ENCODE measurements around the gene PBX1.

The PBX1 gene

DNA sequence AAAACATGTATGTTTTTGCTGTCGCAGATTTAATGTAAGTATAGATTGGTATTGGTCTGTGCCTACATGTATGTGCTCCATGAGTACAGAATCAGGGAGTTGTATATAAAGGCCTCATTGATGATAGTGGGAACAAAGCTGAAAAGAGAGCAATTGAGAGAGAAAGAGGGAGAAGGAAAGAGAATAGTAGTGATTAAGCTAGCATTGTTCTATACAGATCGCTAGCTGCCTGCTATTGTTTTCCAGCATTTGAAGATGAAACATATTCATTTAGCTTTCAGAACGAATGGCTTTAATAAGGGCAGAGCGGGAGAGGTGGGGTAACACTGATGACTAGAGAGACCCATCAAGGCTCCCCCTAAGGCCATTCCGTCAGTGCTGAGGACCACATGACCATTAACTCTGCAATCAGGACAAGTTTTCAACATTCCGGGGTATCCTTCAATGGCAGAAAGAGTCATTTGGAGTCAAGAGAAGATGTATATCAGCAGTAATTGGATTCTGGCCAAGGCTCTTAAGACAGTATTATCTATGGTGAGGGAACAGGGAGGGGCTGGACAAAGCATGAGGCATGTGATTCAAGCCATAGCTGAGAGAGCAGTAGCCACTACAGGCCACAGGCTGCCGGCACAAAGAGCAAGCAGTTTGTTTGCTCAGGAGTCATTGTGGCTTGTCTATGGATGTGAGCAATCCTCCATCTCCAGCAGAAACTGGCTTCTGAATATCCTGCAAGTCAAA, 176.5 kb downstream of the PBX1 start:
- DNase-seq: no peak

DNA sequence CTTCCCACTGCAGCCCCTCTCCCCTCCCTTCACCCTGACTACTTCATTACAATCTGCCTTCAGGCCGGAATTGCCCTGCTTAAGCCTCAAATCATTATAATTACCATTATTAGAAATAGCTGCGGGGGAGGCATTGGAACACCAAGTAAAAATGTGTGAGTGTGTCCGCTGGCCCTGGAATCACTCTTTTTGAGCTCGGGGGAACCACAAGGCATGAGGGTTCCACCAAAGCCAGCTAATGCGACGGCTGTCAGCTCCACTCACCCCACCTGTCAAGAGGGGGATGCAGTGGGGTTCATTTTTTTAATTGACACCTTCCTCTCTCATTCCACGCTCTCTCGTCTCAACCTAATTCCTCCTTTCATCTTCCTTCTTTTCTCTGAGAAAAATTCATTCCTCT, 177.2 kb downstream of the PBX1 start:
- no peak for DNase-seq

DNA sequence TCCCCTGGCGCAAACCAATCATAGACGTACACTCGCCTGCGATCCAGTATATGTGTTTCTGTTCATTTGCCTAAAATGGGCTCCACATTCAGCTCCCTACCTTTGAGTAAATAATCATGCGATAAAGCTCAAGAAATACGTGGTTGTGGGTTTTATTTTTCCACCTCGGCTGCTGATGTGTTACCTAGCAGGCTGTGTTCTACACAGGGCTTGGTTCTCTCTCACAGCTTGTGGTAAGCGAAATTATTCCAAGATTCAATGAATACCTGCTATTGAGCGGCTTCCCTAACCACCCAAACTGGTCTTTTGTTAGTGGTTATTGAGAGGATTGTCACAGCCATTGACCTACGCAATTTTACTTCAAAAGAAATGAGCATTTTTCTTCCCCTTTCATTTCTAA, 180.2 kb downstream of the PBX1 start:
- DNase-seq: no peak

DNA sequence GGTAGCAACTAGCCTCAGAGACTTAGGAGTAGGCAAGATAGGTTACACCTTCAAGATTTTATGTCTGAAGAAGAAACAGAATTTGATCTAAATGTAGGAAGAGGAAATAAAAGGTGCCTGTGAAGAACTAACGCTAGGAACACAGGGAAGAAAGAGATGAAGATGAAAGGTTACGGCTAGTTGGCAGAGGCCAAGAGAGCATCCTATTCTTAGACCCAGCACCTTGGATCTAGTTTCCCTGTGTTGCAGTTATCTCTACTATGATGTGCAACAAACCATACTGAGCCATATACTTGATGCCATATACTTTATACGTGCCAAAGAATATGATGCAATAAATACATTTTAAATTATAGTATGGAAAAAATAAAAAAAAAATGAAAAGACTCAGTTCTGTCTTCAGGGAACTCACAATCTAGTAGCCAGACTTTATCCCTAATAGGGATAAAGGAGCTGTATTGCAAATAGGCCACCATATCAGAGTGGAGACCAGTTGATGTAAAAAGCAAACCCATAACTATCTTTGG, 181.1 kb downstream of the PBX1 start:
- DNase-seq: no peak

DNA sequence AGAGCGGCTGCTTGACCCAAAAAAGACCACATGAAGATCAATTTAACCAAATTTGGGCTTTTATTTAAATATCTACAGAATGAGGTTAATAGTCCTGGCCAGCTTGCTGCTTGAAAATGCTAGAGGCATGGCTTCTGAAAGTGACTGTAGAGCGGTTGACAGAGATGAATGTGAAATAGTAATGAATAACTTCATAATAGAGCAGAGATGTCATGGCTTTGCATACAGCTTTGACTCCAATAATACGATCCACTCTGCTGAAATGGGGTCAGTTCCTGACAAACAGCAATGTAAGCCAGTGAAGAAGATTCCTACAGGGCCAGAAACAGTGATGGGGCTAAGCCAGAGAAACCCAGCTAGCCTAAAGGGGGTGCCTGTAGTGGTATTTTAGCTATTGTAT, 183.8 kb downstream of the PBX1 start:
- DNase-seq: no peak

DNA sequence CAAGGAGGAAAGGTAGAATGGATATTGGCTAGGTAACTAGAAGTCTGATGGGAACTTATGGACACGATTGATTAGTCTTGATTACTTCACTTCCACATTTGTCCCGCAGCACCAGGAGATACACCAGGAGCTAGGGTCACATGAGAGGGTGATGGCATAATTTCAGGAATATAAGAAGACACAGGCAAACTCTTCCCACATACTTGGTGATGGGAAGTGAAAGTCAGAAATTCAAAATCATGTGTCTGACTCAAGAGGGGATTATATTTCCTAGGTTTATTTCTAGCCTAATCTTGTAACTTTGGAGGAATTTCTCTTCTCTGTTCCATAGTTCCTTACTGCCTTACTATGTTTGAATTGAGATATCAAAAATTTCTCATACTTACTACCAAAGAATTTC, 185.0 kb downstream of the PBX1 start:
- DNase-seq: no peak

DNA sequence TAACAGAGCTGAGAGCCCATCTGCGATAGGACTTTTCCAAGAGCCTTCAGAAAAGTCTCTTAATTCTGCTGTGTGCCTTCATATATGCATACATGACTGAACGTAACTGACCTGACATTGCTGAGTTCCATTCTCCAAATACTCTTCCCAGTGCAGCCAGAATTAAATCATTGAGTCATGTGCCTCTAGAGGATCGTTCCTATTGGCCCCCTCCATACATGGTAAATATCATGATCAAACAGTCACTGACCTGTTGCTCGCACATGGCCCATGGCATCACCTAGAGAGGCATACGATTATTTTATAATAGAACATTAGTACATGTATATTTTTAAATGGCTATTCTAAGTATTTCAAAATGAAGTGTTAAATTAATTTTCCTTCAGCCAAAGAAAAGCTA, 186.8 kb downstream of the PBX1 start:
- DNase-seq: no peak

DNA sequence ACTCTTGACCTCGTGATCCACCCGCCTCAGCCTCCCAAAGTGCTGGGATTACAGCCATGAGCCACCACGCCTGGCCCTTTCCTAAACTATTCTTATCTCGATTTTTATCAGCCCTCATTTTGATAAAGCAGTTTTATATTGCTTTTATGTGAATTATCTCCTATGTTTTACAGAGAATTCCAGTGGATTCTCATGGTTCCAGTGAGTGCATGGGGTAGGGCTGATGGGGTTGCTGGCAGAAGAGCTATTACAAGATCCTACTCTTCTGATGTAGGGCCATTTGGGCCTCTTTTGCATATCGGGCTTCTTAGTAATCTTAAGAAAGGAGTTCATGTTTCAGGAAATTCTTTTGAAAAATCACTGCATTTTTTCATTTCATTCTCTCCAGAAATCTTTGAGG, 187.6 kb downstream of the PBX1 start:
- DNase-seq: no peak

DNA sequence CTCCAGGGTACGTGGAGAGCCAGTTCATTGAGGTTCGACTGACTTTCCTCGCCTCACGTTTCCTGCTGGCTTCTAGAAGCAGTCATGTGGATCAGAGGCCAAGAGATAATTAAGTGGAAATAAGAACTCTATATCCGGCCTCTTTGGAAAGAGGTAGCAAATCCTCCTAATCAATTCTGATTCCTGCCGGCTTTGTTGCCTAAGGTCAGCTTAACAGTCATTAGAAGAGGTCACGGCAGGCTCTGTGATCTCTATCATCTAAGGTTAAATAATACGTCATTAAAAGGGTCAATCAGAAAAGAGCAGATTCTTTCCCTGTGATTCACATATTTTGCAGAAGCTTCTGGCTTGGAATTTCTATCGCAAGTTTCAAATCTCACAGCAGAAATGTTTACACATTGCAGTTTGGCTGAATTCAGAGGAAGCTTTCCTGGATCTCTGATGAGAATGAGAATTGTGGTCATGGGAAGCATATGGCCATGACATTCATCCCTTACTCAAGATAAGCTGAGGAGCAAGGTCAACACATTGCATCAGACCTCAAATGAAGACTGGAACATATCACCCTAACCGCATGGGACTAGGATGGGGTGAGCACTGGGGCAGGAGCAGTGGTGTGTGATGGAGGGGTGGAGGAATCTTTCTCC, 189.4 kb downstream of the PBX1 start:
- DNase-seq: no peak

DNA sequence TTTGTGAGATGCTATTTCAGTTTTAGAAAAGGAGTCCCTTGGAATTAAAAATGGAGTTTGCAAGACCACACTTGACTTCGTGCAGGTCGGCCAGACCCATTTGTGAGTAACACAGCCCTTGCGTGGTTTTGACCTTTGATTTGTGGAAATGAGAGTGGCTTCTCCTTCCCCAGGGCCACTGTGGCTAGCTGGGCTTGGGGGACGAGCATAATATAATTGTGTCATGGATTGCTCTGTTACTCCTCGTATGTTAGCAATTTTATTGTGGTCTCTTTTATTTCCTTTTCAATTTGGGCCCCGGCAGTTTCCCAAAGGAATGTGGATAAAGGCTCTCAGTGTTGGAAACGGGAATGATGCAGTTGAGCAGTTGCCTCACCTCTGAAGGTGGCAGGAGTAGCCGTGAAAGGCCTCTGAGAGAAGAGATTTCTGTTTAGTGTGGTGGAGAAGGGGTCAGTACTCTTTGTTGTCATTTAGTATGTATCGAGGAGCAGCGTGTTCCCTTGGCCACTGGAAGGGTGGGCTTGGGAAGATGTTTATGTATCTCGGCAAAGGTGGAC, 194.6 kb downstream of the PBX1 start:
- DNase-seq: no peak

DNA sequence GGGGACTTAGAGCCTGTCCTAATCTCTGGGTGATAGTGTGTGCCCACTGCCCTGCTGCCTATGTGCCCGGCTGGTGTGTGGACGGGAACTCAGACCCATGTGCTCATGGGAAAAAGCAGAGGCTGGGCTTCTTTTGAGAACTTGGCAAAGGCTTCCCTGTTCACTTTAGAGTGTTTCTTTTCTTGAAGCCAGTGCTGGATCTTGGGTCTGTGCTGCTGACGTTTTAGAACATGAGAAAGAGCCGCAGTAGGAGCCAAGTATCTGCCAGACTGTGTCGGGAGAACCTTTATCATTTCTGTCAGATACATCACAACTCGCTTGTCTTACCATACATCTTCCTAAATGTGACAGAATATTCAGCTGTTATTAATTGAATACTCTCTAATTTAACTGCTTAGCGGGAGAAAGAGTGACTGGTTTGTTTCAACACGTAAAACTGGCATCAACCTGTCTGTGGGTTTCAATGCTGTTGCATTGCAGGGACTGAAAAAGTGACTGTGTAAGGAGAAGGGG, 195.2 kb downstream of the PBX1 start:
- no peak for DNase-seq

DNA sequence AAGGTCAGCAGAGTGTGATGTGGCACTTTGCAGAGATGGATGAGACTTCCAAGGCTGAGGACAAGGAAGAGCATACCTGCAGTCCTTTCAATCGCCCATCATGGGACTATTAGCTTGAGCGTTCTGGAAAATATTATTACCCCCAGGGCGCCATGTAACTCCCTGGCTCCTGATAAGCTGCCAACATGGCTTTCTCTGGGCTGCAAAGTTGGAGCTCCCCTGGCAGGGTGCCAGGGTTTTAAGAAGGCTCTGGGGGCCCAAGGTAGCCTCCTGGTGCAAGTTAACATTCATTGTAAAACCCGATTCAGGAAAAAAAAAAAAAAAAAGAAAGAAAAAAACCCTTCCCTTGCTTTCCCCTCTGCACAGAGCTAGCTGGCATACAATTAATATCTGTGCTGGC, 196.7 kb downstream of the PBX1 start:
- no peak for DNase-seq

DNA sequence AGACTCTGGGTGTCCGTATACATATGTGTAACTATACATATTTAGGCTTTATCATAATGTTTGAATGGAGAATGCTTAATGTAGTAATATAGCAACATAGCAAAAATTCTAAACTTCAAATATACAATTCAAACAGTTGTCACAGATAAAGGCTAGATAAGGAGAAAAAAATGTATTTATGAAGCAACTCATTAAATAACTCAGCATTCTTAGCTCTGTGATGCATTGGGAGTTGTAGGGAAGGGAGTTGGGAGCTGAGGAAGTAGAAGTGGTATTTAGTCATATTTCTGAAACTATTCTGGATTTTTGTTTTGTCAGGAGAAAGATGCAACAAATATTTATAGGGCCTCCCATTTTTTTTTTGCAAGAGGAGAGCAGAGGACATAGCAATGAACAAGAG, 197.8 kb downstream of the PBX1 start:
- DNase-seq: no peak

DNA sequence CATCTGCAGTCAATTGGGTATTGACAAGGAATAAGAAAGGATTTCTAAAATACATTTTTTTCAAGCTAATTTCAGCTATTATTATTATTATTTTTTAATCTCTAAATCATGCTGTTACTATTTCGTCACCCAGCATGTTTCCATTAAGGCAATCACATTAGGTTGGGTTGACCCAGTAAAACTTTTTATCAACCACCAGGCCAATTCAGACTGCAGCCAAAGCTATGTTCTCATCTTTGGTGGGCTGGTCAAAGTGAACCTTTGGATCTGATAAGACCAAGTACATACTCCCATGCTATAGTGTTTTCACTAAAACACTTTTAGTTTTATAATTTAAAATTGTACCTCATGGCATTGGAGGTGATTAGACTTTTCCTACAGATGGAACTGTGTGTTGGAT, 198.6 kb downstream of the PBX1 start:
- no peak for DNase-seq

DNA sequence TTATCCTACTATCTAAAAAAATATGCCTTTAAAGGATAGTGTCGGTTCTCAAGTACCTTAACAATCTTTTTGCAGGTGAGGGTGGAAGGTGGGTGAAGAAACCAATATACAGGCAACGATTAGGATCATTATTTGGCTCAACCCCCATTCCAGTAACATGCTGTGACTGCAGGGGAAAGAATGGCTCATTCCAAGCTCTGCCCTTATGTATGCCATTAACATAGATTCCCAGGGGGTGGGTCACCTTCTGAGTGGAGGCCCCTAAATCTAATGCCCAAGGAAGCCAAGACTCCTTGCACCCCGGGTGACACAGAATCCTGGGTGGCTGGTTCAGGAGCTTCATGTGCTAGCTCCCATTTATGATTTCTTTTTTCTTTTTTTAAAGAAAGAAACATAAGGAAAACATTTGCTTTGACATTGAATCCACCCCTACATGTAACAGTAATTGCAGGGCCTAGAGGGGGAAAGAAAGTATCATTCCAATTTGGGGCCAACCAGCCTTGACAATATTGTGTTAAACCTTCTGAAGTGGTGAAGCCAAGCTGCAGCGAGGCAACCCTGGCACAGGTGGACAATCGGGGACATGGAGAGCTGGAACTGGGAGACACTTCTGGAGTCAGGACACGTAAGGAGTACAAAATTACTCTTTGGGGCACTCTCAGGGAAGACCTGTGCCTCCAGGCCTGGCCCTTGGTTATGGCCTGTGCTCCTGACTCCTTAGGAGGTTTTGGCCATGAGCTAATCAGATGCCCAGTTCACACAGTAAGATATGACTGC, 200.3 kb downstream of the PBX1 start:
- no peak for DNase-seq

DNA sequence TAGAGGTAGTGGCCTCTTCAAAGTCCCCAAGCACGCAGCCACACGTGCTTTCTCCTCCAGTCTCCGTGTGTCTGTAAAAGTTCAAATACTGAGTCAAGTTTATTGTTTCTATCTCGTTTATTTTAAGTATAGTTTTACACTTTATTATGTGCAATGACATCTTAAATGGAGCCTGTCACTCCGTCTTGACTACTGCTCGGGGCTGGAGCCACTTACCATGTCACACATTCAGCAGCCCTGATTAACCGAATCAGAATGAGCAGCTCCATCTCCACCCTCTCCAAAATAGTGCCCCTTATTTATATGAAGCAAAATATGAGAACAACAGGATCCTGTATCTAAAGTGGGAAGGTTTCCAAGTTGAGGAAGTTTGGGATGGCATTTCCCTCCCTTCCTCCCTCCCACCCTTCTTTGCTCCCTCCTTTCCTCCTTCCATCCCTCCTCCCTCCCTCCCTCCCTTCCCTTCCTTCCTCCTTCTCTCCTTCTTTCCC, 201.0 kb downstream of the PBX1 start:
- DNase-seq: no peak

DNA sequence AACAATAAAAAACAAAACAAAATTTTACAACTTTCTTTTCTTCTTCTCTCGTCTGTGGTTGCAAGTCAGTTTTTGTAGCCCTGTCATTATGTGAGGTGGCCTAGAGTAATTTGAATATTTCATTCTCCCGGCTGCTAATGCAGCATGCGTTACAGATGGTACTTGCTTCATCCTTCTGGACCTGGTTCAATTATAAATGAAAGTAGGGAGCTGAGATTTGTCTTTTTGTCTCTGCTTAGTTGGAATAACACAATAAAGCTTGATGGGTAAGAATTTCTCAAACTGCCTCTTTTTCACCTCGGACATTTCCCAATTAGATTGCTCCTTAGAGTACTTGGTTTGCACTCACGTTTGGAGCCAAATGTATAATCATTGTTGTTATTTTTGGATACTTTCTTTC, 201.6 kb downstream of the PBX1 start:
- no peak for DNase-seq

DNA sequence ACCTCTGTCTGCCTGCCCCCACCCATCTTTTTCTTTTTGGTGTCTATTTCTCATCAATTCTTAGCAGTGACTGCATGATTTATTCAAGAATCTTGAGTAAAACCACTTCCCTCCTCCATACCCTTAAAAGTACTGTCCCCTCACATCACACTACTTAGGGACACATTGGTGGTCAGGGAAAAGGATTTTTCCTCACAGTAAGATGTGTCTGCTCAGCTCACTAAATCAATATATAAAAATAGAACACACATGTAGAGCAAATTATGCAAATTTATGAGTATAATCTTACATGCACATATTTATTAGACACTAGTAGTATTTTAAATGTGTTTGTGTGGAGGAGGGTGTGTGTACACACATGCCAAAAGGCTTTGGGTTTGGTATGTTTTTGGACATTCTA, 202.0 kb downstream of the PBX1 start:
- DNase-seq: no peak

DNA sequence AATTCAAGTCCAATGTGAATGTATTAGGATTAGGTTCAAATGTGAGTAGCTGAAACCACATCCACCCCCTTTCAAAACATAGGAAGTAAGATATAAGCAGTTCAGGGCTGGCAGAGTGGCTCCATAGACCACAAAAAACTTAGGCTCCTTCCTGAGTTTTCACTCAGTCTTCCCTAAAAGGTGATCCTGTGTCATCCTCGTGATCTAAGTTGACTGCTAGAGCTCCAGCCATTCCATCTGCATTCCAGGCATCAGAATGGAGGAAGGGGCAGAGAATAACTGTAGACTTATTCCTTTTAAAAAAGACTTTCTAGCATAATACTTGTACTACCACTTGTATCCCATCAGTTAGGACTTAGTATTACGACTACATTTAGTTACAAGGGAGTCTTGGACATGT, 204.1 kb downstream of the PBX1 start:
- DNase-seq: no peak

DNA sequence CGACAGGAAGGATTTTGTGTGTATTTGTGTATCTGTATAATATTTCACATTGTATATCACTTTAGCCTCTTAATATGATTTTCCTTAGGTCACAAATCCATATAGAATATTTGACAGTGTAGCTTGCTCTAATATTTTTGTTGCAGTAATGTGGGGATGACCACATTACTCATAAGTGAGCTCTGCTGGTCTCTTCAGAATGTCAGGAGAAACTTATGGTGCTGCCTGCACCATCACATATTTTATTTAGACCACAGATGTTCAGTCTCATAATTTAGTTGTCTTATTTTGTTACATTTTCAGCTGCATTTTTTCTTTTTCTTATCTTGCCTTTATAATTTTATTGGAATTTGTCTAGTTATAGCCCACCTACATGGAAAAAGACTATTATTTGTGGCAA, 205.3 kb downstream of the PBX1 start:
- no peak for DNase-seq

DNA sequence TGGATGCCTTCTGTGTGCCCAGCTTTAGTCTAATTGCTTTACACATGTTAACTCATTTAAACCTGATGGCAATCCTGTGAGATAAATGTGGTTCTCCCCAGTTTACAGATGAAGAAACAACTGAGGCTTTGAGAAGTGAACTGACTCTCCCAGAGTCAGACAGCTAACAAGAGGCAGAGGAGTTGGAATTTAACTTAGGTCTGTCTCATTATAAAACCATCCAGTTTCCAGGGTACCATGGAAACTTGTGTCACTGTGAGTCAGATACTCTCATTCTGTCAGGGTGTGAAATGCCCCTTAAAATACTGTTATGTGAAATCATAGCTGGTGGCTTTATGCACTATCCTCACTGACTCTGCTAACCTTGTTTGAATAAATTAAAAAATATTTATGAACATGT, 206.6 kb downstream of the PBX1 start:
- no peak for DNase-seq

DNA sequence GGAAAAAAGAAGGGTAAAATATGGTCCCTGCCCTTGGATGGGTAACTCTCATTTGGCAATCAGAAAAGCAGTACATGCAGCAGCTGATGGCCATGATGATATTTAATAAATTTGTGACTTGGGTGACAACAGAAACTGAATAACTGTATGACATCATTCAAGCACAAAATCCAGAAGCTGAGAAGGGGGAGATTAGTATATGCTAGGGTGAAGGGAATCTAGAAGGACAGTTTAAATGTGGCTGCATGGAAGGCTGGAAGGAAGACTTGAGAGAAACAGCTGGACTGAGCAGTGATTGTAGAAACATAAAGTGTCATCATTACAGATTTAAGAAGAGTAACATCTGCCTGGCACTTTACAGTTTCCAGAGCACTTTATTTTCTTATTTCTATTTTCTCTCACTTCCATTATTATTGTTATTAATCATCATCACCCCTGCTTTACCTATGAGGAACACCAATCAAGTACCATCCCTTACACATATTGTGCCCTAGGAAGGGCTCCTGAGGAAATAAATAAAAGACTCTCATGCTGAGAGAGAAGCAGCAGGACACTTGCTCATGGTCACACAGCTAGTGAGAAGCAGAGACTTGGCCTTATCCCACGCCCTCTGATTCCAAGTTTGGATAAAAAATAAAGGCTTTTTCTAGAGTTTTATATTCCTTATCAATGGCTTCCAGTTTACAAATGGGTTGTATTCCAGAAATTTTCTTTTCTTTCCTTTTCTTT, 207.2 kb downstream of the PBX1 start:
- DNase-seq: no peak

All from CD4-positive, alpha-beta T cell treated with Interleukin-10 for 1 hour (primary cell).